ENCODE data around the gene CRCP. TPM values are rescaled to one million over a fixed set of nuclear protein-coding genes. Genes with fewer than 3 reads are reported as not detected.

Gene CRCP
- total RNA-seq (2014; rRNA removed; shearing (Covaris generic)): 43.4 and 60.5 TPM in 2 replicates
- 24.1 and 36.1 TPM in 2 replicates for polyA plus RNA-seq (2016; fragmentation: Nextera tagmentation; extraction: Ambion mirVana)
- long read RNA-seq, transcript CRCP-203 (6 exons, 3,009 nt): major isoform, 16 of 20 reads
- long read RNA-seq, partial matches to known transcripts: 0 of 20 reads
- long read RNA-seq, other reads (novel, unspliced or antisense): 3 of 20 reads

DNA sequence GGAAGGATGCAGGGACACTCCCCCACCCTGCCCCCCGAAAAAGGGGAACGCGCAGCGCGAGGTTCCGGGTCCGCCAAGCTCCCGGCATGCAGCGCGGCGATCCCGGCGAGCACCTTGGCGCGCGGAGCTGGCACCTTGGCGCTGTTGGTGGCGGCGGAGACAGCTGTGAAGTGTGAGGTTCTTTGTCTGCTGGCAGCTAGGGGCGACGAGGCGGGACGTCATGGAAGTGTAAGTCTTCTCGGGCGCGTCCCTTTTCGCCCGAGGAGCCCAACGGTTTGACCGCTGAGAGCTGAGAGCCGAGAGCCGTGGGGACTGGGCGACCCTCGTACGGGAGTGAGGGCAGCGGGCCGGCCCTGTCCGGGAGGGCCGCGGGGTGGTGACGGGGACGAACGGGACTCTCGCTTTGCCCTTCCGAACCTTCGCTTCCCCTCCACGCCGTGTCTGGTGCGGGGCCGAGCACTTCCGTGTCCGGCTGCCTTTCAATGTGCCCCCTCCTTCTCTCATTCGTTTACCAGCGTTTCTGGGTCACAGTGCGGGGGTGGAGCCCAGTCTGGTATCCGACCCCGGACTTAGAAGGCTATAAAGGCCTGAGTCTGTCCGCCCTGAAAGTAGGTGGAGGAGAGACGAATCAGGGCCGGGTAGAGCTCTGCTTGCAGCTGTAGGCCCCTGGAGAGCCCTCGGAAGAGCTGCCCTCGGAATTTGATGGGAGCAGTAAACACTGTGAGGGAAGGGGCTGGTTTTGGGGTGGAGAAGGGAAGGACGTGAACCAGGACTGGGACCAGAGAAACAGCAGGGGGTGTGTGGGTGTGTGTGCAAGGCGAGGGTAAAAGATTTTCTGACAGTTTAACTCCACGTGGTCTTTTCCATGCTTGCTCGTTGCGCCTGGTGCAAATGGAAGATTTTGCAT, at the start of gene CRCP:
CRCP (plus strand) TSS at position 105 of the 907 bp plus-strand sequence; CDS start at position 221, 116 bp downstream.
- Histone ChIP-seq H2AFZ (peak within 1 kb of the TSS; percentile 98), H3K79me2 (replicated peaks; ENCODE audit: insufficient read depth) (peaks cover 49% of the 10 kb centered on the region)

More for the DNA sequence above, at the start of gene CRCP:
- H3K4me2 ChIP-seq: peak within 1 kb of the TSS; percentile 90
- TF ChIP-seq, protein P1, sequence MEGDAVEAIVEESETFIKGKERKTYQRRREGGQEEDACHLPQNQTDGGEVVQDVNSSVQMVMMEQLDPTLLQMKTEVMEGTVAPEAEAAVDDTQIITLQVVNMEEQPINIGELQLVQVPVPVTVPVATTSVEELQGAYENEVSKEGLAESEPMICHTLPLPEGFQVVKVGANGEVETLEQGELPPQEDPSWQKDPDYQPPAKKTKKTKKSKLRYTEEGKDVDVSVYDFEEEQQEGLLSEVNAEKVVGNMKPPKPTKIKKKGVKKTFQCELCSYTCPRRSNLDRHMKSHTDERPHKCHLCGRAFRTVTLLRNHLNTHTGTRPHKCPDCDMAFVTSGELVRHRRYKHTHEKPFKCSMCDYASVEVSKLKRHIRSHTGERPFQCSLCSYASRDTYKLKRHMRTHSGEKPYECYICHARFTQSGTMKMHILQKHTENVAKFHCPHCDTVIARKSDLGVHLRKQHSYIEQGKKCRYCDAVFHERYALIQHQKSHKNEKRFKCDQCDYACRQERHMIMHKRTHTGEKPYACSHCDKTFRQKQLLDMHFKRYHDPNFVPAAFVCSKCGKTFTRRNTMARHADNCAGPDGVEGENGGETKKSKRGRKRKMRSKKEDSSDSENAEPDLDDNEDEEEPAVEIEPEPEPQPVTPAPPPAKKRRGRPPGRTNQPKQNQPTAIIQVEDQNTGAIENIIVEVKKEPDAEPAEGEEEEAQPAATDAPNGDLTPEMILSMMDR (conservative IDR thresholded peaks at IDR 0.05; ENCODE audit: low read depth in 2 of 2): no peak
- TF ChIP-seq, protein P2, sequence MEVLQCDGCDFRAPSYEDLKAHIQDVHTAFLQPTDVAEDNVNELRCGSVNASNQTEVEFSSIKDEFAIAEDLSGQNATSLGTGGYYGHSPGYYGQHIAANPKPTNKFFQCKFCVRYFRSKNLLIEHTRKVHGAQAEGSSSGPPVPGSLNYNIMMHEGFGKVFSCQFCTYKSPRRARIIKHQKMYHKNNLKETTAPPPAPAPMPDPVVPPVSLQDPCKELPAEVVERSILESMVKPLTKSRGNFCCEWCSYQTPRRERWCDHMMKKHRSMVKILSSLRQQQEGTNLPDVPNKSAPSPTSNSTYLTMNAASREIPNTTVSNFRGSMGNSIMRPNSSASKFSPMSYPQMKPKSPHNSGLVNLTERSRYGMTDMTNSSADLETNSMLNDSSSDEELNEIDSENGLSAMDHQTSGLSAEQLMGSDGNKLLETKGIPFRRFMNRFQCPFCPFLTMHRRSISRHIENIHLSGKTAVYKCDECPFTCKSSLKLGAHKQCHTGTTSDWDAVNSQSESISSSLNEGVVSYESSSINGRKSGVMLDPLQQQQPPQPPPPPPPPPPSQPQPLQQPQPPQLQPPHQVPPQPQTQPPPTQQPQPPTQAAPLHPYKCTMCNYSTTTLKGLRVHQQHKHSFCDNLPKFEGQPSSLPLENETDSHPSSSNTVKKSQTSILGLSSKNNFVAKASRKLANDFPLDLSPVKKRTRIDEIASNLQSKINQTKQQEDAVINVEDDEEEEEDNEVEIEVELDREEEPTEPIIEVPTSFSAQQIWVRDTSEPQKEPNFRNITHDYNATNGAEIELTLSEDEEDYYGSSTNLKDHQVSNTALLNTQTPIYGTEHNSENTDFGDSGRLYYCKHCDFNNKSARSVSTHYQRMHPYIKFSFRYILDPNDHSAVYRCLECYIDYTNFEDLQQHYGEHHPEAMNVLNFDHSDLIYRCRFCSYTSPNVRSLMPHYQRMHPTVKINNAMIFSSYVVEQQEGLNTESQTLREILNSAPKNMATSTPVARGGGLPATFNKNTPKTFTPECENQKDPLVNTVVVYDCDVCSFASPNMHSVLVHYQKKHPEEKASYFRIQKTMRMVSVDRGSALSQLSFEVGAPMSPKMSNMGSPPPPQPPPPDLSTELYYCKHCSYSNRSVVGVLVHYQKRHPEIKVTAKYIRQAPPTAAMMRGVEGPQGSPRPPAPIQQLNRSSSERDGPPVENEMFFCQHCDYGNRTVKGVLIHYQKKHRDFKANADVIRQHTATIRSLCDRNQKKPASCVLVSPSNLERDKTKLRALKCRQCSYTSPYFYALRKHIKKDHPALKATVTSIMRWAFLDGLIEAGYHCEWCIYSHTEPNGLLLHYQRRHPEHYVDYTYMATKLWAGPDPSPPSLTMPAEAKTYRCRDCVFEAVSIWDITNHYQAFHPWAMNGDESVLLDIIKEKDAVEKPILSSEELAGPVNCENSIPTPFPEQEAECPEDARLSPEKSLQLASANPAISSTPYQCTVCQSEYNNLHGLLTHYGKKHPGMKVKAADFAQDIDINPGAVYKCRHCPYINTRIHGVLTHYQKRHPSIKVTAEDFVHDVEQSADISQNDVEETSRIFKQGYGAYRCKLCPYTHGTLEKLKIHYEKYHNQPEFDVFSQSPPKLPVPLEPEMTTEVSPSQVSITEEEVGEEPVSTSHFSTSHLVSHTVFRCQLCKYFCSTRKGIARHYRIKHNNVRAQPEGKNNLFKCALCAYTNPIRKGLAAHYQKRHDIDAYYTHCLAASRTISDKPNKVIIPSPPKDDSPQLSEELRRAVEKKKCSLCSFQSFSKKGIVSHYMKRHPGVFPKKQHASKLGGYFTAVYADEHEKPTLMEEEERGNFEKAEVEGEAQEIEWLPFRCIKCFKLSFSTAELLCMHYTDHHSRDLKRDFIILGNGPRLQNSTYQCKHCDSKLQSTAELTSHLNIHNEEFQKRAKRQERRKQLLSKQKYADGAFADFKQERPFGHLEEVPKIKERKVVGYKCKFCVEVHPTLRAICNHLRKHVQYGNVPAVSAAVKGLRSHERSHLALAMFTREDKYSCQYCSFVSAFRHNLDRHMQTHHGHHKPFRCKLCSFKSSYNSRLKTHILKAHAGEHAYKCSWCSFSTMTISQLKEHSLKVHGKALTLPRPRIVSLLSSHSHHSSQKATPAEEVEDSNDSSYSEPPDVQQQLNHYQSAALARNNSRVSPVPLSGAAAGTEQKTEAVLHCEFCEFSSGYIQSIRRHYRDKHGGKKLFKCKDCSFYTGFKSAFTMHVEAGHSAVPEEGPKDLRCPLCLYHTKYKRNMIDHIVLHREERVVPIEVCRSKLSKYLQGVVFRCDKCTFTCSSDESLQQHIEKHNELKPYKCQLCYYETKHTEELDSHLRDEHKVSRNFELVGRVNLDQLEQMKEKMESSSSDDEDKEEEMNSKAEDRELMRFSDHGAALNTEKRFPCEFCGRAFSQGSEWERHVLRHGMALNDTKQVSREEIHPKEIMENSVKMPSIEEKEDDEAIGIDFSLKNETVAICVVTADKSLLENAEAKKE (CRISPR knock-in tag; IDR thresholded peaks at IDR 0.05): no peak
- TF ChIP-seq ZNF331 (CRISPR knock-in tag; IDR thresholded peaks at IDR 0.05; ENCODE audit: low read depth): no peak
- TF ChIP-seq POLR2AphosphoS5 (IDR thresholded peaks at IDR 0.05; ENCODE audit: low read depth): peak; percentile 85
- peak; percentile 21; the same call in 1 of the 2 replicates for TF ChIP-seq CREB1 (CRISPR knock-in tag; IDR thresholded peaks at IDR 0.05; ENCODE audit: low read depth)
- TF ChIP-seq, protein P3, sequence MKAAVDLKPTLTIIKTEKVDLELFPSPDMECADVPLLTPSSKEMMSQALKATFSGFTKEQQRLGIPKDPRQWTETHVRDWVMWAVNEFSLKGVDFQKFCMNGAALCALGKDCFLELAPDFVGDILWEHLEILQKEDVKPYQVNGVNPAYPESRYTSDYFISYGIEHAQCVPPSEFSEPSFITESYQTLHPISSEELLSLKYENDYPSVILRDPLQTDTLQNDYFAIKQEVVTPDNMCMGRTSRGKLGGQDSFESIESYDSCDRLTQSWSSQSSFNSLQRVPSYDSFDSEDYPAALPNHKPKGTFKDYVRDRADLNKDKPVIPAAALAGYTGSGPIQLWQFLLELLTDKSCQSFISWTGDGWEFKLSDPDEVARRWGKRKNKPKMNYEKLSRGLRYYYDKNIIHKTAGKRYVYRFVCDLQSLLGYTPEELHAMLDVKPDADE (IDR thresholded peaks at IDR 0.05): no peak; the same call in 1 of the 2 replicates
- peaks cover 5% of the 10 kb centered on the region for H3K4me1 ChIP-seq (ENCODE audit: insufficient read depth)
- Mint-ChIP-seq H3K4me1 (peaks cover 9% of the 10 kb centered on the region), H3K9me3 (0 out of 3 replicates have a peak, but pooled peaks cover 3% of the 10 kb centered on the region), H3K36me3 (ENCODE audit: low read depth) (peaks cover 10% of the 10 kb centered on the region; the same call in 1 of the 3 replicates), H3K27me3 (ENCODE audit: insufficient read depth, low read depth, poor library complexity) (peaks cover 4% of the 10 kb centered on the region), H3K27ac (peak within 1 kb of the TSS; percentile 92), H3K4me3 (peak within 1 kb of the TSS; percentile 95)
- H3K9me2 ChIP-seq (ENCODE audit: insufficient read depth): no peaks in the 10 kb centered on the region
- DNase-seq (ENCODE audit: low spot score) (peak; percentile 87), ATAC-seq (peak; percentile 88)
- no peaks in the 10 kb centered on the region; the same call in none of the 2 replicates for H4K20me1 ChIP-seq (replicated peaks; ENCODE audit: insufficient read depth)
- H3K4me3 ChIP-seq: peak within 1 kb of the TSS; percentile 74
- H3F3A ChIP-seq (replicated peaks; ENCODE audit: low read depth): no peaks in the 10 kb centered on the region
- no peaks in the 10 kb centered on the region for H3K27me3 ChIP-seq (ENCODE audit: insufficient read depth)
- no peaks in the 10 kb centered on the region for H3K36me3 ChIP-seq (ENCODE audit: insufficient read depth)
- peak within 1 kb of the TSS; percentile 96 for H3K27ac ChIP-seq (ENCODE audit: low read depth)
